Bronchial epithelial cell (primary cell): ENCODE measurements around the gene CHST14. TPM values are rescaled to one million over a fixed set of nuclear protein-coding genes. Genes with fewer than 3 reads are reported as not detected.
A peak's percentile ranks its signal among the peaks of the same experiment; 100 is the strongest.

Experiments used
- DNase-seq: peaks from one replicate; pipeline ENCODE4 v3.0.0-alpha.2; 2010; ENCODE audit warnings: low read depth
- FAIRE-seq: peaks from 2 replicates; lab custom pipeline; 2011; peaks lifted over from hg19 to GRCh38; lab: Jason Lieb, UNC
- H3K27me3 ChIP-seq: 2 replicates; pipeline ENCODE4 v1.5.1; 2011; ENCODE audit warnings: low read length; ENCODE audit not compliant: control insufficient read depth, insufficient read depth
- H3K36me3 ChIP-seq: 2 replicates; pipeline ENCODE4 v1.5.1; 2011; ENCODE audit warnings: low read length; ENCODE audit not compliant: control insufficient read depth, insufficient read depth
- H3K4me3 ChIP-seq: 2 replicates; pipeline ENCODE4 v1.5.1; 2011; ENCODE audit warnings: mild to moderate bottlenecking, low read depth, low read length, control low read depth
- CTCF ChIP-seq: IDR thresholded peaks from 2 replicates; pipeline ENCODE4 v1.5.1; 2011; ENCODE audit warnings: mild to moderate bottlenecking, moderate library complexity, low read length, control low read depth, inconsistent platforms; ENCODE audit not compliant: insufficient read depth, severe bottlenecking
- total RNA-seq: library from RNA; depleted of rRNA; stranded (reverse); fragments of >200 nt; gene quantifications from 2 replicates; pipeline ENCODE4 v1.2.1, GENCODE V29; 2014

The CHST14 gene
- total RNA-seq, 1 donor from 2014 or later = 1.1 TPM

GRCh38 chr15:40439960-40440742 lies 30.6 kb upstream of the CHST14 start:
- Histone ChIP-seq H3K36me3 (no peaks in the 10 kb centered on the region), H3K4me3 (peak overlapping the region; percentile 64), H3K27me3 (peaks cover 20% of the 10 kb centered on the region)
- DNase-seq = peak; percentile 39
- no peak for TF ChIP-seq CTCF
- no peak for FAIRE-seq

- no peak for FAIRE-seq
Measured at GRCh38 chr15:40440743-40441564, 29.8 kb upstream of the CHST14 start, which contains the start of gene BAHD1. BAHD1 (plus strand) TSS chr15:40440953; CDS start chr15:40458465, 17,512 bp downstream.

GRCh38 chr15:40441565-40442531 lies 28.9 kb upstream of the CHST14 start:
- no peak for TF ChIP-seq CTCF

More at GRCh38 chr15:40440743-40441564, 29.8 kb upstream of the CHST14 start, which contains the start of gene BAHD1:
- H3K27me3 ChIP-seq = peaks cover 13% of the 10 kb centered on the region
- peak within 1 kb of the TSS; percentile 64 for H3K4me3 ChIP-seq
- TF ChIP-seq CTCF = peak; percentile 11
- H3K36me3 ChIP-seq = no peaks in the 10 kb centered on the region
- DNase-seq = peak; percentile 80

GRCh38 chr15:40443255-40443654 lies 27.5 kb upstream of the CHST14 start:
- Histone ChIP-seq H3K27me3 (no peaks in the 10 kb centered on the region), H3K36me3 (no peaks in the 10 kb centered on the region), H3K4me3 (no peak overlapping the region)
- no peak for DNase-seq
- TF ChIP-seq CTCF = no peak
- FAIRE-seq = no peak

More at GRCh38 chr15:40441565-40442531, 28.9 kb upstream of the CHST14 start:
- DNase-seq = no peak
- Histone ChIP-seq H3K4me3 (peak overlapping the region; percentile 64), H3K27me3 (peaks cover 5% of the 10 kb centered on the region), H3K36me3 (no peaks in the 10 kb centered on the region)
- FAIRE-seq = no peak

GRCh38 chr15:40443846-40444245 lies 26.9 kb upstream of the CHST14 start:
- DNase-seq (no peak), FAIRE-seq (no peak)
- Histone ChIP-seq H3K27me3 (no peaks in the 10 kb centered on the region), H3K36me3 (no peaks in the 10 kb centered on the region), H3K4me3 (no peak overlapping the region)
- no peak for TF ChIP-seq CTCF
